HG02840 (cell line): ENCODE data around the gene TMEM217.
"Not testable (repeated sequence)": the region's sequence is repeated elsewhere in the genome, so short reads cannot be mapped to it uniquely, and the experiment has no call there.

Experiments
- ATAC-seq: cut with Tn5 transposase; IDR thresholded peaks from one replicate; pipeline ENCODE4 v1.9.1; 2021; ENCODE audit warnings: mild to moderate bottlenecking, moderate library complexity, moderate number of reproducible peaks; ENCODE audit not compliant: unreplicated experiment, low FRiP score

Gene TMEM217

GRCh38 chr6:37221585-37222124 is 36.3 kb downstream of the TMEM217 start:
- no peak for ATAC-seq

GRCh38 chr6:37218511-37218910 is 39.4 kb downstream of the TMEM217 start:
- ATAC-seq: no peak

GRCh38 chr6:37218061-37218460 is 39.9 kb downstream of the TMEM217 start:
- no peak for ATAC-seq

GRCh38 chr6:37212268-37212667 is 45.7 kb downstream of the TMEM217 start:
- no peak for ATAC-seq

- ATAC-seq: no peak
Measured at GRCh38 chr6:37210313-37210968, 47.5 kb downstream of the TMEM217 start.

GRCh38 chr6:37209461-37210205 is 48.3 kb downstream of the TMEM217 start:
- no peak for ATAC-seq

- no peak for ATAC-seq
Measured at GRCh38 chr6:37208793-37209192, 49.2 kb downstream of the TMEM217 start.

- no peak for ATAC-seq
Measured at GRCh38 chr6:37207903-37208456, 50.0 kb downstream of the TMEM217 start.

- ATAC-seq: no peak
Measured at GRCh38 chr6:37206622-37207021, 51.3 kb downstream of the TMEM217 start.

- ATAC-seq: no peak
Measured at GRCh38 chr6:37205997-37206340, 52.0 kb downstream of the TMEM217 start.

GRCh38 chr6:37205175-37205996 is 52.6 kb downstream of the TMEM217 start:
- ATAC-seq: no peak

GRCh38 chr6:37204014-37204751 is 53.8 kb downstream of the TMEM217 start:
- ATAC-seq: no peak

GRCh38 chr6:37202788-37203491 is 55.0 kb downstream of the TMEM217 start:
- ATAC-seq: no peak

GRCh38 chr6:37201726-37202125 is 56.2 kb downstream of the TMEM217 start:
- ATAC-seq: no peak

- no peak for ATAC-seq
Measured at GRCh38 chr6:37200085-37200484, 57.9 kb downstream of the TMEM217 start.

GRCh38 chr6:37196451-37196850 is 61.5 kb downstream of the TMEM217 start:
- not testable (repeated sequence) for ATAC-seq

- not testable (repeated sequence) for ATAC-seq
Measured at GRCh38 chr6:37194886-37195285, 63.1 kb downstream of the TMEM217 start.

- ATAC-seq: no peak
Measured at GRCh38 chr6:37192666-37193065, 65.3 kb downstream of the TMEM217 start.

- no peak for ATAC-seq
Measured at GRCh38 chr6:37190159-37190535, 67.8 kb downstream of the TMEM217 start.
